Adipose tissue (tissue), 3 donors: ENCODE measurements around the gene P2RX5. TPM values are rescaled to one million over a fixed set of nuclear protein-coding genes. Genes with fewer than 3 reads are reported as not detected.
"Not testable (repeated sequence)": the region's sequence is repeated elsewhere in the genome, so short reads cannot be mapped to it uniquely, and the experiment has no call there.

Experiments used
- H3K27ac ChIP-seq: one replicate; pipeline ENCODE4 v1.5.1; 2013; ENCODE audit warnings: low read depth, low read length
- WGBS, 3 donors: extraction: QIAGEN DNeasy Blood & Tissue Kit; methylation state at CpG; one replicate each; pipeline ENCODE4 v1.1.7; 2013; 5-methylcytosine and 5-hydroxymethylcytosine counted together
- polyA plus RNA-seq, 3 donors: library from polyadenylated mRNA; stranded (reverse); fragments of 200-250 nt; gene quantifications; one replicate each; pipeline ENCODE4 v1.2.3, GENCODE V29; 2013
- donor health status: healthy with polysubstance abuse.
- donor health status: Bipolar disorder and iron deficiency.
- donor health status: healthy.

P2RX5 gene
- polyA plus RNA-seq, 3 donors = 0.45 to 2.1 (median 1.1) TPM

- no peak overlapping the region for H3K27ac ChIP-seq
- WGBS, 3 donors = 75 to 95% (median 87%) methylated on average over 4 of the region's 4 CpGs
These were observed 22.2 kb upstream of the P2RX5 start for GRCh38 chr17:3718201-3718600.

- 93 to 94% (median 94%) methylated on average over 8 of the region's 8 CpGs for WGBS, 3 donors
- no peak overlapping the region for H3K27ac ChIP-seq
These were observed 19.3 kb upstream of the P2RX5 start for GRCh38 chr17:3715296-3715695.

- 69 to 84% (median 70%) methylated on average over 13 of the region's 13 CpGs for WGBS, 3 donors
These were observed 17.0 kb upstream of the P2RX5 start for GRCh38 chr17:3712811-3713463.

GRCh38 chr17:3710951-3711383 lies 15.0 kb upstream of the P2RX5 start:
- 53 to 81% (median 57%) methylated on average over 5 of the region's 5 CpGs for WGBS, 3 donors
- H3K27ac ChIP-seq = no peak overlapping the region

More at GRCh38 chr17:3712811-3713463, 17.0 kb upstream of the P2RX5 start:
- no peak overlapping the region for H3K27ac ChIP-seq

GRCh38 chr17:3708366-3708765 lies 12.4 kb upstream of the P2RX5 start:
- 54 to 65% (median 64%) methylated on average over 3 of the region's 3 CpGs for WGBS, 3 donors
- H3K27ac ChIP-seq = no peak overlapping the region

- 89 to 100% (median 100%) methylated on average over 1 of the region's 1 CpG for WGBS, 3 donors
- H3K27ac ChIP-seq = not testable (repeated sequence)
These were observed 9.7 kb upstream of the P2RX5 start for GRCh38 chr17:3705718-3705984.

GRCh38 chr17:3704931-3705717 lies 9.2 kb upstream of the P2RX5 start:
- H3K27ac ChIP-seq = no peak overlapping the region
- WGBS, 3 donors = 69 to 87% (median 85%) methylated on average over 20 of the region's 20 CpGs

GRCh38 chr17:3702041-3702539 lies 6.1 kb upstream of the P2RX5 start:
- 87 to 91% (median 87%) methylated on average over 7 of the region's 7 CpGs for WGBS, 3 donors
- H3K27ac ChIP-seq = not testable (repeated sequence)

- H3K27ac ChIP-seq = no peak overlapping the region
- 90 to 95% (median 90%) methylated on average over 4 of the region's 4 CpGs for WGBS, 3 donors
These were observed 4.0 kb upstream of the P2RX5 start for GRCh38 chr17:3699951-3700350.

- 79 to 86% (median 82%) methylated on average over 4 of the region's 4 CpGs for WGBS, 3 donors
- no peak overlapping the region for H3K27ac ChIP-seq
These were observed 2.2 kb upstream of the P2RX5 start for GRCh38 chr17:3698139-3698538.

- 51 to 53% (median 51%) methylated on average over 12 of the region's 12 CpGs for WGBS, 3 donors
- H3K27ac ChIP-seq = no peak overlapping the region
These were observed 1.1 kb upstream of the P2RX5 start for GRCh38 chr17:3697103-3697476.

- WGBS, 3 donors = 13 to 22% (median 14%) methylated on average over 16 to 17 of the region's 17 CpGs
- H3K27ac ChIP-seq = no peak overlapping the region
These were observed 729 bp downstream of the P2RX5 start for GRCh38 chr17:3695129-3695722.

GRCh38 chr17:3693829-3694231 lies 2.1 kb downstream of the P2RX5 start:
- 68 to 75% (median 73%) methylated on average over 9 of the region's 9 CpGs for WGBS, 3 donors
- no peak overlapping the region for H3K27ac ChIP-seq

GRCh38 chr17:3693141-3693540 lies 2.8 kb downstream of the P2RX5 start:
- 51 to 65% (median 63%) methylated on average over 4 of the region's 4 CpGs for WGBS, 3 donors
- H3K27ac ChIP-seq = no peak overlapping the region

- H3K27ac ChIP-seq = no peak overlapping the region
- WGBS, 3 donors = 81 to 83% (median 82%) methylated on average over 9 of the region's 9 CpGs
These were observed 3.6 kb downstream of the P2RX5 start for GRCh38 chr17:3692346-3692745.

- WGBS, 3 donors = 80 to 89% (median 81%) methylated on average over 16 of the region's 16 CpGs
These were observed 4.3 kb downstream of the P2RX5 start for GRCh38 chr17:3691617-3692067.

GRCh38 chr17:3690094-3690715 lies 5.8 kb downstream of the P2RX5 start:
- WGBS, 3 donors = 59 to 68% (median 64%) methylated on average over 22 of the region's 22 CpGs
- H3K27ac ChIP-seq = no peak overlapping the region

More at GRCh38 chr17:3691617-3692067, 4.3 kb downstream of the P2RX5 start:
- no peak overlapping the region for H3K27ac ChIP-seq

GRCh38 chr17:3689262-3690093 lies 6.5 kb downstream of the P2RX5 start:
- H3K27ac ChIP-seq = no peak overlapping the region
- WGBS, 3 donors = 76 to 90% (median 88%) methylated on average over 41 to 44 of the region's 44 CpGs
